ENCODE measurements around the gene AHCYL1. TPM values are rescaled to one million over a fixed set of nuclear protein-coding genes. Genes with fewer than 3 reads are reported as not detected.
A peak's percentile ranks its signal among the peaks of the same experiment; 100 is the strongest.

The AHCYL1 gene
- polyA plus RNA-seq, 6 donors from 2014 or later = 46.9 to 62.0 (median 57.5) TPM

- ATAC-seq (ENCODE audit: low read depth in 2 of 2) (peak; percentile 13 to 37), DNase-seq (peak; percentile 35)
- H3K9me3 Mint-ChIP-seq = no peaks in the 10 kb centered on the region
- H3K4me1 Mint-ChIP-seq = peaks cover 16 to 30% (median 22%) of the 10 kb centered on the region in 3 donors
- peak overlapping the region; percentile 67 to 91 (median 88) for H3K4me3 Mint-ChIP-seq
- H3K27me3 Mint-ChIP-seq = peaks cover 51 to 80% (median 68%) of the 10 kb centered on the region in 3 donors
- H3K27ac Mint-ChIP-seq = peak overlapping the region; percentile 41 to 90 (median 74)
- peaks cover 0 to 8% of the 10 kb centered on the region in 2 donors for H3K36me3 Mint-ChIP-seq
Measured at GRCh38 chr1:110067893-110068645, 83.5 kb downstream of the AHCYL1 start.

DNA sequence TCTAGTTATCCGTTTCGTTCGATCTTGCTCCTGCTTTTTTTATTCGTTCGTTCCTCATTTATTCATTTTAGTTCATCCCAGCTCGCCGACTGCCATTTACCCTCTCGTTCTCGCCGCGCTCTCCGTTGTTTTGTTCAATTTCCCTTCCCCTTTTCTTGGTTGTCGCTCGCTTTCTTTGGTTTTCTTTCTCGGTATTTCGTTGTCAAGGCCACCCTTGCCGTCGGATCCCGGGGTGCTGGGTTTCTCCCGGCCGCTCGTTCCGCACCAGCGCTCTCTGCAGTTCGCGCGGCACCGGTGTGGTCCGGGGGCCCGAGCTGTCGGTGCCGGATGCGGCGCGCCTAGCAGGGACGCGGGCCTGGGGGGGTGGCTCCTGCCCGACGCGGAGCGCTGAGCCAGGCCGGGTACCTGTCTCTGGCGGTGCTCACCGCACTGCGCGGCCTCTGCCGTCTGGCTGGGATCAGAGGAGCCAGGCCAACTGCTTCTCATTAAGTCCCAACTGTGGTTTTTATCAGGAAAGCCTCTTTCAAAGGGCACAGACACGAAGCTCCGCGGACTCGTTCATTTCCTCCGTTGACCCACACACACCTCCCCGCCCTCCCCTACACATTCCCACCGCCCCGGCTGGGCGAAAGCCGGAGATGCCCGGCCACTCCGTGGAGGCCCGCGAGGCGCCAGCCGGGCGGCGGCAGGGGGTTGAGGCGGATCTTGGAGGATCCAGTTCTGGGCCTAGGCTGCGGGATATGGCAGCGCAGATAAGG lies 84.3 kb downstream of the AHCYL1 start:
- peaks cover 0 to 8% of the 10 kb centered on the region in 2 donors for H3K36me3 Mint-ChIP-seq
- DNase-seq (peak; percentile 48), ATAC-seq (ENCODE audit: low read depth in 2 of 2) (peak; percentile 53 to 60)
- H3K9me3 Mint-ChIP-seq = no peaks in the 10 kb centered on the region
- peak overlapping the region in 5 of 6 donors; percentile 41 to 90 (median 83) for H3K27ac Mint-ChIP-seq
- H3K4me1 Mint-ChIP-seq = peaks cover 12 to 30% (median 22%) of the 10 kb centered on the region in 3 donors
- peaks cover 56 to 86% (median 76%) of the 10 kb centered on the region in 3 donors for H3K27me3 Mint-ChIP-seq
- H3K4me3 Mint-ChIP-seq = peak overlapping the region; percentile 68 to 91 (median 88)

DNA sequence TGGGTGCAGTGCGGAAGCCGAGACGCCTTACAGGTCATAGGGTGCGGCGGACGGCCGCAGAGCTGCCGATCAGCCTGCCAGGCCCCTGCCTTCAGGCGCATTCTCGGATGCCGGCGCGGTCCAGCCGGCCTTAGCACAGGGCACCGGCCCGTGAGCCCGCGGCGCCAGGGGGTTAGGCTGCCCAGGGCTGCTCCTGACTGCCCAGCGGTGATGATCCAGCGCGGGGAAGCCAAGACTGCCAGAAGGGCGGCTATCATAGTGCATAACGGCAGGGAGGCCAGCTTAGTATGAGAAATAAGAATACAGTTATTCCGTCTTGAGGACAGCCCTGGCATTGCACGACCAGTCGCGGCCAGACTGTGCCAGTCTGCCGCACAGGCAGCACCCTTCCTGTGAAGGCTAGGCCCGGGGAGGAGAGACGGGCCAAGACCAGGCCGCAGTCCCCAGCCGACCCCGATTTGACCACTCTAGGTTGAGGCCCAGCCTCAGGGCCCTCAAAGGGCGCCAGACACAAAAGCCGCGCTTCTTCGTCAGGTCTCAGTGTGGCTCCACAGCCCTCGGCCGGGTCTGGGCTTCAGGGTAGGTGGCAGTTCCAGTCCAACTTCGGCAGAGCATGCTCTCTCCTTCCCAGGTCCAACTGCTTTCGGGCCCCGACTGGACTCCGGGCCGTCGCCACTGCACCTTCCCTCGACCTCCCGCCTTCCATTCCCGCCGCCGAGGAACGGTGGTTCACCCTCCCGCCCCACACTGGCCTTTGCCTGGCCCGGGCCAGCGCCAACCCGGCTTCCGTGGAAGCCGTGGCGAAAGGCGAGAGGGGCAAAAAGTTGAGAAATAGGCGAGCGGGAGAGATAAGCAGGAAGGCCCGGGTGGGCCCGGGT lies 85.1 kb downstream of the AHCYL1 start:
- ATAC-seq (ENCODE audit: low read depth in 2 of 2) (peak; percentile 31 to 32), DNase-seq (no peak)
- H3K4me1 Mint-ChIP-seq = peaks cover 12 to 30% (median 22%) of the 10 kb centered on the region in 3 donors
- peaks cover 0 to 8% of the 10 kb centered on the region in 2 donors for H3K36me3 Mint-ChIP-seq
- H3K9me3 Mint-ChIP-seq = no peaks in the 10 kb centered on the region
- peaks cover 65 to 92% (median 81%) of the 10 kb centered on the region in 3 donors for H3K27me3 Mint-ChIP-seq
- H3K4me3 Mint-ChIP-seq = peak overlapping the region; percentile 67 to 91 (median 75)
- peak overlapping the region in 1 of 6 donors; percentile 61 for H3K27ac Mint-ChIP-seq

GRCh38 chr1:110070282-110070669 lies 85.7 kb downstream of the AHCYL1 start:
- H3K4me1 Mint-ChIP-seq = peaks cover 12 to 30% (median 22%) of the 10 kb centered on the region in 3 donors
- peaks cover 0 to 8% of the 10 kb centered on the region in 2 donors for H3K36me3 Mint-ChIP-seq
- peak overlapping the region in 1 of 6 donors; percentile 61 for H3K27ac Mint-ChIP-seq
- no peaks in the 10 kb centered on the region for H3K9me3 Mint-ChIP-seq
- peaks cover 70 to 92% (median 83%) of the 10 kb centered on the region in 3 donors for H3K27me3 Mint-ChIP-seq
- peak overlapping the region in 7 of 8 donors; percentile 67 to 91 (median 75) for H3K4me3 Mint-ChIP-seq
- ATAC-seq (ENCODE audit: low read depth in 2 of 2) (peak; percentile 22 to 28), DNase-seq (no peak)

DNA sequence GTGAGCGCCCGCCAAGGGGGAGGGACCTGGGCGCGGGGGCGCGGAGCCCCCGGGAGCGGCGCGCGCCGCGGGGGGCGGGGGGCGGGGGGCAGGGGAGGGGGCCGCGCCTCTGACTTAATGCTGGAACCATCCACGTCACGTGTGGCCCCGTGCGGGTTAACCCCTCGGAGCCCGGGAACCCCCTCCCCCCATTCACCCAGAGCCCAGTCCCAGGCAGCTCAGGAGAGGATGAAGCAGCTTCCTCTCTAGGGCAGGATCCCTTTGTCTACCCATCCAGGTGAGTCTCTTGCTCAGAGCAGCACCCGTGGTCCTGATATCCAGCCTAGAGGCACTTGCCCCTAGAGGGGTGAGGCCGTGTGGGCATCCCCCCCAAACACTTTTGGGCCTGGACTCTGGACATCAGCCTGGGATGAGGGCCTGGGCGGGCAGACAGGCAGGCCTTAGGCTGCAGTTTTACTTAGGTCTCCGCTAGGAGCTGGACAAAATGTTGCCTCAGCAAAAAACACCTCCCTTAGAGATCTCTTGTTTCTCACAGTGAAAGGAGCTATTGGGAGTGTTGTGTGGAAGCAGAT lies 86.2 kb downstream of the AHCYL1 start, which contains the start of gene ALX3:
Gene ALX3, minus strand, starts transcription at position 2 of the 572 bp plus-strand sequence. CDS start 60 bp downstream, outside the sequence.
- Mint-ChIP-seq H3K9me3 (no peaks in the 10 kb centered on the region), H3K27me3 (peaks cover 70 to 93% (median 83%) of the 10 kb centered on the region in 3 donors), H3K36me3 (peaks cover 0 to 8% of the 10 kb centered on the region in 2 donors), H3K4me3 (peak within 1 kb of the TSS; percentile 67 to 91 (median 75)), H3K27ac (peak within 1 kb of the TSS in 1 of 6 donors; percentile 61), H3K4me1 (peaks cover 12 to 30% (median 22%) of the 10 kb centered on the region in 3 donors)
- DNase-seq (no peak), ATAC-seq (ENCODE audit: low read depth in 2 of 2) (no peak)

Other genes starting within 250 kb of the AHCYL1 start
- gene GSTM3, start 243.7 kb upstream of the AHCYL1 start, polyA plus RNA-seq (ENCODE audit: low read depth in 6 of 6) = 1 to 10 TPM in 4 of 6 donors, under 1 TPM in 1, not detected in 1; 0.14 to 8.0 (median 2.1) TPM
- gene EPS8L3, start 220.8 kb upstream of the AHCYL1 start, polyA plus RNA-seq (ENCODE audit: low read depth in 6 of 6) = not detected
- gene CSF1, start 73.9 kb upstream of the AHCYL1 start, polyA plus RNA-seq (ENCODE audit: low read depth in 6 of 6) = under 1 TPM in 3 of 6 donors, not detected in 3; 0.23 to 0.60 (median 0.43) TPM
- 10 to 100 TPM; 19.3 to 45.4 (median 24.1) TPM for gene STRIP1, start 49.9 kb downstream of the AHCYL1 start, polyA plus RNA-seq (ENCODE audit: low read depth in 6 of 6)
- not detected for gene ALX3, start 85.9 kb downstream of the AHCYL1 start, polyA plus RNA-seq (ENCODE audit: low read depth in 6 of 6)
- gene UBL4B, start 127.7 kb downstream of the AHCYL1 start, polyA plus RNA-seq (ENCODE audit: low read depth in 6 of 6) = not detected
- not detected for gene SLC6A17, start 165.7 kb downstream of the AHCYL1 start, polyA plus RNA-seq (ENCODE audit: low read depth in 6 of 6)
- 1 to 10 TPM; 1.1 to 2.4 (median 1.3) TPM for gene KCNC4, start 225.5 kb downstream of the AHCYL1 start, polyA plus RNA-seq (ENCODE audit: low read depth in 6 of 6)